ENCODE measurements around the gene STOM. TPM values are rescaled to one million over a fixed set of nuclear protein-coding genes. Genes with fewer than 3 reads are reported as not detected.
A peak's percentile ranks its signal among the peaks of the same experiment; 100 is the strongest.

Gene STOM
- total RNA-seq, 1 donor from 2014 or later = 16.1 TPM

- TF ChIP-seq CTCF (IDR thresholded peaks at IDR 0.05; ENCODE audit: unreplicated experiment) = no peak
- Mint-ChIP-seq H3K4me3 (ENCODE audit: unreplicated experiment) (no peak overlapping the region), H3K27ac (ENCODE audit: unreplicated experiment) (no peak overlapping the region), H3K36me3 (ENCODE audit: low read depth, unreplicated experiment) (no peaks in the 10 kb centered on the region), H3K4me1 (ENCODE audit: unreplicated experiment) (peaks cover 15% of the 10 kb centered on the region), H3K9me3 (ENCODE audit: unreplicated experiment) (no peaks in the 10 kb centered on the region), H3K27me3 (ENCODE audit: unreplicated experiment) (no peaks in the 10 kb centered on the region)
- DNase-seq (ENCODE audit: low spot score) = no peak
These were observed 11.3 kb downstream of the STOM start for GRCh38 chr9:121358751-121359150.

- DNase-seq (ENCODE audit: low spot score) = no peak
- Mint-ChIP-seq H3K27ac (ENCODE audit: unreplicated experiment) (no peak overlapping the region), H3K9me3 (ENCODE audit: unreplicated experiment) (no peaks in the 10 kb centered on the region)
These were observed 13.0 kb downstream of the STOM start for GRCh38 chr9:121357011-121357410.

GRCh38 chr9:121354762-121355161 lies 15.3 kb downstream of the STOM start:
- no peak for TF ChIP-seq CTCF (IDR thresholded peaks at IDR 0.05; ENCODE audit: unreplicated experiment)
- Mint-ChIP-seq H3K4me1 (ENCODE audit: unreplicated experiment) (peaks cover 23% of the 10 kb centered on the region), H3K9me3 (ENCODE audit: unreplicated experiment) (no peaks in the 10 kb centered on the region), H3K27me3 (ENCODE audit: unreplicated experiment) (no peaks in the 10 kb centered on the region), H3K4me3 (ENCODE audit: unreplicated experiment) (no peak overlapping the region), H3K36me3 (ENCODE audit: low read depth, unreplicated experiment) (no peaks in the 10 kb centered on the region), H3K27ac (ENCODE audit: unreplicated experiment) (no peak overlapping the region)
- no peak for DNase-seq (ENCODE audit: low spot score)

More at GRCh38 chr9:121357011-121357410, 13.0 kb downstream of the STOM start:
- Mint-ChIP-seq H3K36me3 (ENCODE audit: low read depth, unreplicated experiment) (no peaks in the 10 kb centered on the region), H3K27me3 (ENCODE audit: unreplicated experiment) (no peaks in the 10 kb centered on the region), H3K4me3 (ENCODE audit: unreplicated experiment) (no peak overlapping the region), H3K4me1 (ENCODE audit: unreplicated experiment) (peaks cover 23% of the 10 kb centered on the region)
- TF ChIP-seq CTCF (IDR thresholded peaks at IDR 0.05; ENCODE audit: unreplicated experiment) = no peak

- no peaks in the 10 kb centered on the region for H3K27me3 Mint-ChIP-seq (ENCODE audit: unreplicated experiment)
- no peaks in the 10 kb centered on the region for H3K9me3 Mint-ChIP-seq (ENCODE audit: unreplicated experiment)
- peak overlapping the region; percentile 53 for H3K27ac Mint-ChIP-seq (ENCODE audit: unreplicated experiment)
- no peak for TF ChIP-seq CTCF (IDR thresholded peaks at IDR 0.05; ENCODE audit: unreplicated experiment)
- no peak overlapping the region for H3K4me3 Mint-ChIP-seq (ENCODE audit: unreplicated experiment)
- H3K36me3 Mint-ChIP-seq (ENCODE audit: low read depth, unreplicated experiment) = no peaks in the 10 kb centered on the region
- no peak for DNase-seq (ENCODE audit: low spot score)
- peaks cover 23% of the 10 kb centered on the region for H3K4me1 Mint-ChIP-seq (ENCODE audit: unreplicated experiment)
These were observed 15.9 kb downstream of the STOM start for GRCh38 chr9:121354141-121354540.

- Mint-ChIP-seq H3K4me3 (ENCODE audit: unreplicated experiment) (no peak overlapping the region), H3K9me3 (ENCODE audit: unreplicated experiment) (no peaks in the 10 kb centered on the region), H3K27ac (ENCODE audit: unreplicated experiment) (peak overlapping the region; percentile 53), H3K4me1 (ENCODE audit: unreplicated experiment) (peaks cover 18% of the 10 kb centered on the region), H3K27me3 (ENCODE audit: unreplicated experiment) (no peaks in the 10 kb centered on the region), H3K36me3 (ENCODE audit: low read depth, unreplicated experiment) (no peaks in the 10 kb centered on the region)
- DNase-seq (ENCODE audit: low spot score) = no peak
- TF ChIP-seq CTCF (IDR thresholded peaks at IDR 0.05; ENCODE audit: unreplicated experiment) = no peak
These were observed 16.6 kb downstream of the STOM start for GRCh38 chr9:121353241-121354061.
